H1 (cell line): ENCODE results near the gene CDC37. TPM values are rescaled to one million over a fixed set of nuclear protein-coding genes. Genes with fewer than 3 reads are reported as not detected.

ENCODE experiments used
- CTCF ChIA-PET: fragments of 300-600 bp; sonication (Branson Sonifier 250); formaldehyde crosslinking; loops from one replicate; lab custom pipeline; 2021; ENCODE audit not compliant: partially characterized antibody; lab: Charles Lee
- POLR2A ChIA-PET: fragments of 300-600 bp; sonication (Branson Sonifier 250); formaldehyde crosslinking; loops from one replicate; lab custom pipeline; 2021; ENCODE audit warnings: inconsistent platforms; ENCODE audit not compliant: partially characterized antibody; lab: Charles Lee
- DNase-seq, 2 experiments: peaks; one replicate each; pipeline versions ENCODE4 v3.0.0 to v3.0.0-alpha.2; 2010 to 2022; ENCODE audit warnings: low spot score in 2 of 2, low read depth in 1 of 2, mixed read lengths in 1 of 2
- FAIRE-seq: peaks from 2 replicates; lab custom pipeline; 2011; peaks lifted over from hg19 to GRCh38; lab: Jason Lieb, UNC
- H2AFZ ChIP-seq: 2 replicates; pipeline ENCODE4 v1.8.1; 2012; ENCODE audit warnings: low read length, inconsistent platforms
- H2AK5ac ChIP-seq: 2 replicates; pipeline ENCODE4 v1.6.1; 2013; ENCODE audit warnings: low read depth, low read length
- H2BK120ac ChIP-seq: replicated peaks from 2 replicates; pipeline ENCODE3; 2013; ENCODE audit warnings: low read depth, low read length, inconsistent platforms
- H2BK12ac ChIP-seq: 2 replicates; pipeline ENCODE4 v1.6.1; 2013; ENCODE audit warnings: low read depth, low read length
- H2BK15ac ChIP-seq: 2 replicates; pipeline ENCODE4 v1.6.1; 2013; ENCODE audit warnings: low read length
- H2BK20ac ChIP-seq: 2 replicates; pipeline ENCODE4 v1.6.1; 2013; ENCODE audit warnings: low read length
- H2BK5ac ChIP-seq: 2 replicates; pipeline ENCODE4 v1.6.1; 2013; ENCODE audit warnings: low read depth, low read length
- H3K14ac ChIP-seq: 2 replicates; pipeline ENCODE4 v1.6.1; 2013; ENCODE audit warnings: inconsistent platforms; ENCODE audit not compliant: insufficient read length
- H3K18ac ChIP-seq: 2 replicates; pipeline ENCODE4 v1.6.1; 2013; ENCODE audit warnings: low read length; ENCODE audit errors: extremely low read depth
- H3K23ac ChIP-seq: 2 replicates; pipeline ENCODE4 v1.6.1; 2013; ENCODE audit warnings: inconsistent platforms; ENCODE audit not compliant: insufficient read length
- H3K23me2 ChIP-seq: 2 replicates; pipeline ENCODE4 v1.6.1; 2013; ENCODE audit warnings: low read depth, low read length
- H3K27ac ChIP-seq: 2 replicates; pipeline ENCODE4 v1.6.1; 2011; ENCODE audit warnings: low read depth, low read length, inconsistent platforms
- H3K27me3 ChIP-seq, 4 experiments: replicated peaks in 1 of 4; 1 replicate in 1 of 4; 2 replicates in 3 of 4; pipeline versions ENCODE4 v1.6.1 to v1.8.1; 2011 to 2013; ENCODE audit warnings: low read length in 3 of 4, mild to moderate bottlenecking in 3 of 4, inconsistent platforms in 2 of 4, mixed read lengths in 2 of 4, moderate library complexity in 1 of 4; ENCODE audit not compliant: control insufficient read depth in 3 of 4, insufficient read depth in 3 of 4; ENCODE audit errors: extremely low read depth in 1 of 4
- H3K36me3 ChIP-seq, 4 experiments: 2 replicates each; pipeline versions ENCODE4 v1.6.1 to v1.8.1; 2011 to 2013; ENCODE audit warnings: mild to moderate bottlenecking in 4 of 4, low read length in 3 of 4, moderate library complexity in 2 of 4, control low read depth in 1 of 4, inconsistent platforms in 1 of 4; ENCODE audit not compliant: insufficient read depth in 4 of 4, control insufficient read depth in 2 of 4
- H3K4ac ChIP-seq: replicated peaks from 2 replicates; pipeline ENCODE3; 2013; ENCODE audit warnings: low read length, low read depth, mixed read lengths, inconsistent platforms; ENCODE audit not compliant: insufficient read length
- H3K4me1 ChIP-seq, 4 experiments: replicated peaks in 1 of 4; 1 replicate in 1 of 4; 2 replicates in 3 of 4; pipeline versions ENCODE4 v1.6.1 to v1.8.1; 2011 to 2013; ENCODE audit warnings: low read length in 3 of 4, inconsistent platforms in 2 of 4, mixed read lengths in 1 of 4; ENCODE audit not compliant: insufficient read depth in 4 of 4, control insufficient read depth in 3 of 4
- H3K4me2 ChIP-seq, 2 experiments: 2 replicates each; pipeline versions ENCODE4 v1.6.1 to v1.8.1; 2011 to 2013; ENCODE audit warnings: low read depth in 2 of 2, low read length in 2 of 2, control low read depth in 1 of 2, inconsistent platforms in 1 of 2, mild to moderate bottlenecking in 1 of 2; ENCODE audit not compliant: insufficient read depth in 1 of 2
- H3K4me3 ChIP-seq, 4 experiments: fragments of 200-600, 300-600 bp in 1 of 4; sonication (generic), shearing (Covaris generic), sonication (Bioruptor Twin) in 1 of 4; 2 replicates each; pipeline versions ENCODE4 v1.5.1 to v1.8.1; 2011 to 2016; ENCODE audit warnings: low read length in 4 of 4, low read depth in 3 of 4, control low read depth in 2 of 4, inconsistent platforms in 2 of 4, mild to moderate bottlenecking in 2 of 4, mixed read lengths in 1 of 4, moderate library complexity in 1 of 4; ENCODE audit not compliant: insufficient read depth in 2 of 4; ENCODE audit errors: extremely low read depth in 1 of 4
- H3K56ac ChIP-seq: replicated peaks from 2 replicates; pipeline ENCODE3; 2013; ENCODE audit warnings: low read depth, mild to moderate bottlenecking, mixed read lengths, low read length, inconsistent platforms; ENCODE audit not compliant: insufficient read length
- H3K79me1 ChIP-seq: 2 replicates; pipeline ENCODE4 v1.6.1; 2013; ENCODE audit warnings: low read depth, low read length, control low read depth
- H3K79me2 ChIP-seq, 2 experiments: 2 replicates each; pipeline versions ENCODE4 v1.6.1 to v1.8.1; 2012 to 2013; ENCODE audit warnings: low read length in 2 of 2, mild to moderate bottlenecking in 2 of 2, inconsistent platforms in 1 of 2; ENCODE audit not compliant: insufficient read depth in 2 of 2, control insufficient read depth in 1 of 2
- H3K9ac ChIP-seq, 4 experiments: replicated peaks in 1 of 4; 1 replicate in 1 of 4; 2 replicates in 3 of 4; pipeline versions ENCODE4 v1.6.1 to v1.8.1; 2011 to 2013; ENCODE audit warnings: low read depth in 3 of 4, low read length in 3 of 4, control low read depth in 2 of 4, mild to moderate bottlenecking in 2 of 4, moderate library complexity in 2 of 4, inconsistent platforms in 1 of 4; ENCODE audit errors: extremely low read depth in 1 of 4
- H3K9me3 ChIP-seq, 2 experiments: 2 replicates each; pipeline versions ENCODE4 v1.6.1 to v1.8.1; 2012 to 2013; ENCODE audit warnings: mild to moderate bottlenecking in 2 of 2, moderate library complexity in 2 of 2, control low read depth in 1 of 2, inconsistent platforms in 1 of 2, low read depth in 1 of 2, low read length in 1 of 2, mixed read lengths in 1 of 2; ENCODE audit not compliant: insufficient read depth in 2 of 2
- H4K20me1 ChIP-seq, 2 experiments: replicated peaks in 1 of 2; 2 replicates each; pipeline versions ENCODE3 to v1.8.1; 2011 to 2013; ENCODE audit warnings: inconsistent platforms in 2 of 2, low read length in 2 of 2, mild to moderate bottlenecking in 1 of 2; ENCODE audit not compliant: insufficient read depth in 2 of 2, control insufficient read depth in 1 of 2
- H4K5ac ChIP-seq: 2 replicates; pipeline ENCODE4 v1.6.1; 2013; ENCODE audit warnings: low read length, low read depth, mixed read lengths, inconsistent platforms; ENCODE audit not compliant: insufficient read length
- H4K8ac ChIP-seq: 2 replicates; pipeline ENCODE4 v1.8.0; 2013; ENCODE audit warnings: mild to moderate bottlenecking, moderate library complexity, low read length, inconsistent platforms; ENCODE audit not compliant: insufficient read depth; ENCODE audit errors: extremely low read depth
- H4K91ac ChIP-seq: replicated peaks from 2 replicates; pipeline ENCODE3; 2013; ENCODE audit warnings: low read length, mixed read lengths, inconsistent platforms; ENCODE audit not compliant: insufficient read length
- KDM1A ChIP-seq: fragments of 200-600, 300-600 bp; sonication (generic); IDR thresholded peaks from 2 replicates; pipeline ENCODE4 v1.7.1; 2016; ENCODE audit warnings: mild to moderate bottlenecking, low read length, borderline replicate concordance
- MAX ChIP-seq: IDR thresholded peaks from 2 replicates; pipeline ENCODE4 v1.6.1; 2012; ENCODE audit warnings: inconsistent platforms
- RFX5 ChIP-seq: IDR thresholded peaks from 2 replicates; pipeline ENCODE4 v1.6.1; 2011; ENCODE audit warnings: low read depth, low read length, improper control_type of control experiment, borderline replicate concordance
- SIX5 ChIP-seq: IDR thresholded peaks from 2 replicates; pipeline ENCODE4 v1.6.1; 2011; ENCODE audit warnings: mild to moderate bottlenecking, low read depth, low read length
- SP2 ChIP-seq: IDR thresholded peaks from 2 replicates; pipeline ENCODE4 v1.6.1; 2012; ENCODE audit warnings: mild to moderate bottlenecking, low read length, inconsistent platforms
- WGBS, 2 experiments: shearing (Covaris generic) in 1 of 2; methylation state at CpG; one replicate each; pipeline versions ENCODE4 v1.1.6 to v1.1.7; 2013 to 2015; ENCODE audit warnings: low lambda C conversion rate in 2 of 2, mixed read lengths in 2 of 2, inconsistent platforms in 1 of 2, low coverage in 1 of 2, missing lambda C conversion rate in 1 of 2; ENCODE audit not compliant: insufficient replicate concordance in 2 of 2, insufficient coverage in 1 of 2, insufficient read length in 1 of 2; ENCODE audit errors: extremely low coverage in 1 of 2, missing lambda C conversion rate in 1 of 2; 5-methylcytosine and 5-hydroxymethylcytosine counted together
- polyA plus RNA-seq, 7 experiments: library from polyadenylated mRNA; depleted of rRNA in 3 of 7; stranded (reverse) in 5 of 7; unstranded in 2 of 7; fragments of >200 nt in 5 of 7; fragments of 200-250 nt in 2 of 7; gene quantifications; 1 replicate in 5 of 7; 2 replicates in 1 of 7; 4 replicates in 1 of 7; pipeline versions ENCODE4 v1.2.1 to v1.2.3, GENCODE V29; 2011 to 2013; ENCODE audit warnings: missing spikeins in 2 of 7, mixed read lengths in 2 of 7
- total RNA-seq: library from RNA; stranded (reverse); fragmentation: NEBNext Ultra II Directional; extraction: Animal tissue kit (Norgen Biotek cat#: 25700); gene quantifications from 2 replicates; pipeline ENCODE4 v1.2.1, GENCODE V29; 2021

CDC37 gene
- total and polyA plus RNA-seq, 2 of the 8 experiments (the other 6 are each of a cell fraction or from before 2014, with no cell fraction given) = 162 to 181 TPM

DNA sequence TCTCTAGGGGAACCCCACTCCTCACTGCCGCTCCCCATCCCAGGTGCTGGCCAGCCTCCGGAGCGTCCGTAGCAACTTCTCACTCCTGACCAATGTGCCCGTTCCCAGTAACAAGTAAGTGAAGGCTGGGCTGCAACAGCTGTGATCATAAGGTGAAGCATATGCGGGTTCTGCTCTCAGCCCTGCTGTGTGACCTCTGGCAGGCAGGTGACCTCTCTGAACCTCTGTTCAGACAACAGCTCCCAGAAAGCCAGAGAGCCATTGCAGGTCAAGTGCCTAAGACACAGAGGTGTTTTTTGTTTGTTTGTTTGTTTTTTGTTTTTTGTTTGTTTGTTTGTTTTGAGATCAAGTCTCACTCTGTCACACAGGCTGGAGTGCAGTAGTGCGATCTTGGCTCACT is 45.7 kb upstream of the CDC37 start:
- Histone ChIP-seq H3K23me2 (peaks cover 2% of the 10 kb centered on the region; the same call in 1 of the 2 replicates), H4K91ac (no peak overlapping the region), H2AFZ (no peak overlapping the region), H3K4me3 (no peak overlapping the region), H3K36me3 (no peaks in the 10 kb centered on the region), H2BK5ac (no peak overlapping the region), H3K27ac (no peak overlapping the region), H2BK12ac (no peak overlapping the region), H4K8ac (no peak overlapping the region), H3K18ac (no peak overlapping the region), H2BK120ac (no peak overlapping the region), H3K79me1 (no peaks in the 10 kb centered on the region; the same call in 1 of the 2 replicates), H3K4me2 (no peak overlapping the region), H3K4ac (no peak overlapping the region), H2BK15ac (no peak overlapping the region), H3K79me2 (no peaks in the 10 kb centered on the region), H4K20me1 (no peaks in the 10 kb centered on the region), H3K9me3 (no peaks in the 10 kb centered on the region), H3K9ac (no peak overlapping the region), H3K56ac (no peak overlapping the region), H3K14ac (no peak overlapping the region), H2BK20ac (no peak overlapping the region), H4K5ac (no peak overlapping the region), H3K23ac (no peak overlapping the region), H3K27me3 (0 out of 7 replicates have a peak, but pooled peaks cover 0 to 1% (median 0%) of the 10 kb centered on the region in 4 experiments)
- CTCF ChIA-PET = interaction anchor here (0.6 to 5.9 kb wide), 4 partner anchors 13 to 582 kb away, joined by 3 to 36 read pairs (median 10); no protein-coding TSS in a partner anchor
- 93% methylated on average over 7 of the region's 7 CpGs; no CpG with 5 or more reads in 1 of the 2 experiments for WGBS, 2 experiments
- DNase-seq (no peak), FAIRE-seq (no peak)
- POLR2A ChIA-PET = interaction anchor here (0.7 kb wide), 1 partner anchor 44 kb away, joined by 3 read pairs; no protein-coding TSS in a partner anchor
- no peak for TF ChIP-seq SIX5
- TF ChIP-seq KDM1A = 0 out of 2 replicates have a peak, but pooled peaks have one; percentile 32
- no peak for TF ChIP-seq SP2
- no peak for TF ChIP-seq RFX5
- TF ChIP-seq MAX = no peak
- TF ChIP-seq, all 59 proteins: peak for 1
- Histone ChIP-seq H2AK5ac (no peak overlapping the region), H3K4me1 (peaks cover 0 to 13% (median 7%) of the 10 kb centered on the region in 4 experiments; a peak in 4 of 7 replicates)
